Stimulated activated naive CD4-positive, alpha-beta T cell treated with Interleukin-2 at 50 U/mL for 16 hours (primary cell): Measurements from ENCODE around the gene IGF1R.
"Not testable (repeated sequence)": the region's sequence is repeated elsewhere in the genome, so short reads cannot be mapped to it uniquely, and the experiment has no call there.

ENCODE experiments used
- DNase-seq: peaks from one replicate; lab custom pipeline; 2025; lab: John Stamatoyannopoulos, UW

Gene IGF1R

GRCh38 chr15:99002226-99002625, 353.9 kb downstream of the IGF1R start:
- no peak for DNase-seq

DNA sequence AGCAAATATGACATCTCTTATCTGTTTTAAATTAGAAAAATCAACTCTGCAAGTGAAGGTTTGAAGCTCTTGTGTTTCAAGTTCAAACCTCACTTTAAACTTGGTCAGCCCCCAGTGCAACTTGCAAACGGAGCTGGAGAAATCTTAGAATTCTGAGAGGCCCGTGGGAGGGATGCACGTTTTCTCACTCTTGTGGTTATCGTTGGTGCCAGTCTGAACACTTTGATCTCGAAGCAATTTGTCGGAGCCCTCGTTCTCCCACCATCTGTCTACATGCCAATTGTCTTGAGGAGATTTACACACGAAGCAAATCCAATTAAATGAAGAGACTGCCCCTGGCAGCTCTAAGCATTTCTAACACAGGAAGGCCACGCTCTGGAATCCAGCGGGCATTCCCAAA, 355.0 kb downstream of the IGF1R start:
- not testable (repeated sequence) for DNase-seq

GRCh38 chr15:99004998-99005974, 356.9 kb downstream of the IGF1R start:
- not testable (repeated sequence) for DNase-seq

DNA sequence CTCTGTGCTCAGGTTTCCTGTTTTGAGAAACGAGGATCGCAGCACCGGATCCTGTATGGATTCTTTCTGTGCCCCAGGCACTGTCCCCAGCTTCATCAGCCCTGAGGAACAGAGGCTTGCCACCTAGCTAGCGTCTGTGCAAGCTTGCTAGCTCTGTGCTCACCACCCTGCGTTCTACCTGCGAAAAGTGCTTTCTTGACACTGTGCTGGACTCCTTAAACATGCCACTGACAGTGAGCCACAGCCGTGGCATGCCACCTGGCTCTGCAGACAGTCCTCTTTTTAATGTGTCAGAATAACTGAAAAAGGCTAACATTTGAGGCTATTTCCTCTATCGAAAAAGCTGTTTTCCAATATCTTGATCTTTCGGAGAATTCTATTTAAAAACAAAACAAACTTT, 357.8 kb downstream of the IGF1R start:
- DNase-seq = no peak

- DNase-seq = no peak
Observed at GRCh38 chr15:99006904-99007495, 358.7 kb downstream of the IGF1R start.

- no peak for DNase-seq
Observed at GRCh38 chr15:99009741-99010330, 361.5 kb downstream of the IGF1R start.

DNA sequence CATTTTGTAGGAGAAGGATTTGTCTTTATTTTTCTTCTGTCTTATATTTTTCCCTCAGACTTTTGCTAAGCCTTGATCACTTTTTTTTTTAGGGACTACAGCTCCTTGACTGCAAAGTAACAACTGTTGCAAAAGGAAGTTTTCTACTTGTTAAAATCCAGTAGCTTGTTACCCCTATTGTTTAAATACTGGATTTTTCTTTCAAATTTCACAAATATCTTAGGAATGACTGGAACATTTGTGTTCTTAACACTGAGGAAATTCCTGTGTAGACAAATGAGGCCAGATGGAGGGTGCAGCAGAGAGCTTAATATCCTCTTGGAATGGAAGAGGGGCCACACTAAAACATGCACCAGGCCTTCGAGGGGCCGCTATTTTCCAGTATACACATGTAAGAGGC, 362.4 kb downstream of the IGF1R start:
- no peak for DNase-seq
